ENCODE data around the gene RGMA.

GRCh38 chr15:93110502-93111040 is 21.6 kb upstream of the RGMA start:
- no peak for TF ChIP-seq POLR2A (IDR thresholded peaks at IDR 0.05; ENCODE audit: low read depth, low read length)
- TF ChIP-seq POLR2AphosphoS5 (IDR thresholded peaks at IDR 0.05; ENCODE audit: low read depth, low read length), result no peak
- no peak for TF ChIP-seq TAF1 (IDR thresholded peaks at IDR 0.05; ENCODE audit: low read depth, low read length)
- no peak for TF ChIP-seq SPI1 (IDR thresholded peaks at IDR 0.05; ENCODE audit: low read depth, low read length)

Measured in GM12891 (cell line).